Neutrophil (primary cell): ENCODE results near the gene GATAD2B.

Experiments
- H3K27ac ChIP-seq: fragments of 200-600 bp; sonication (generic); 2 replicates; pipeline ENCODE4 v1.5.1; 2016; ENCODE audit warnings: mild to moderate bottlenecking, moderate library complexity
- H3K27me3 ChIP-seq: fragments of 200-600 bp; sonication (generic); 2 replicates; pipeline ENCODE4 v1.6.0; 2016; ENCODE audit warnings: mild to moderate bottlenecking
- H3K36me3 ChIP-seq: fragments of 200-600 bp; sonication (generic); 2 replicates; pipeline ENCODE4 v1.5.1; 2017
- H3K4me1 ChIP-seq, 2 experiments: fragments of 200-600 bp in 1 of 2; sonication (generic) in 1 of 2; 1 replicate in 1 of 2; 2 replicates in 1 of 2; pipeline versions ENCODE4 v1.5.1 to v1.6.1; 2013 to 2016; ENCODE audit warnings: low read depth in 1 of 2, low read length in 1 of 2, mild to moderate bottlenecking in 1 of 2, moderate library complexity in 1 of 2; ENCODE audit not compliant: control insufficient read depth in 1 of 2, insufficient read depth in 1 of 2
- H3K4me3 ChIP-seq, 2 experiments: fragments of 200-600 bp in 1 of 2; sonication (generic) in 1 of 2; 1 replicate in 1 of 2; 2 replicates in 1 of 2; pipeline ENCODE4 v1.5.1; 2013 to 2016; ENCODE audit warnings: low read depth in 1 of 2, low read length in 1 of 2, mild to moderate bottlenecking in 1 of 2, moderate library complexity in 1 of 2
- H3K9me3 ChIP-seq: fragments of 200-600 bp; sonication (generic); 2 replicates; pipeline ENCODE4 v1.5.1; 2016
- CTCF ChIP-seq: fragments of 200-600 bp; sonication (generic); IDR thresholded peaks from 2 replicates; pipeline ENCODE4 v1.5.1; 2016; ENCODE audit warnings: antibody characterized with exemption

GATAD2B gene

GRCh38 chr1:153880024-153880423 is 42.7 kb downstream of the GATAD2B start:
- H3K4me3 ChIP-seq, result no peak overlapping the region
- no peaks in the 10 kb centered on the region for H3K27me3 ChIP-seq
- no peak for TF ChIP-seq CTCF
- H3K36me3 ChIP-seq, result peaks cover 4% of the 10 kb centered on the region
- H3K27ac ChIP-seq, result no peak overlapping the region
- no peaks in the 10 kb centered on the region for H3K9me3 ChIP-seq
- peaks cover 0 to 5% of the 10 kb centered on the region in 2 experiments for H3K4me1 ChIP-seq

DNA sequence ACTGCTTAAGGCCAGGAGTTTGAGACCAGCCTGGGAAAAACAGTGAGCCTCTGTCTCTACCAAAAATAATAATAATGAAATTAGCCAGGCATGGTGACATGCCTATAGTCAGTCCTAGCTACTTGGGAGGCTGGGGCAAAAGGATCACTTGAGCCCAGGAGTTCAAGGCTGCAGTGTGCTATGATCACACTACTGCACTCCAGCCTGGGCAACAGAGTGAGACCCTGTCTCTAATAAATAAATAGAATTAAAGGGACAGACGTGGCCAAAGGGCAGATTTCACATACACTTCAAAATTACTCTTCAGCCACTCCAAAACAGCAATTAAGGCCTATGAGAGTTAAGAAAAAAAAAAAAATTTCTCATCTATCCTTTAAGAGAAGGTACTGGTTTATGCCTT is 45.7 kb downstream of the GATAD2B start:
- no peaks in the 10 kb centered on the region for H3K27me3 ChIP-seq
- no peak overlapping the region for H3K4me3 ChIP-seq
- H3K4me1 ChIP-seq, result peaks cover 0 to 5% of the 10 kb centered on the region in 2 experiments
- H3K9me3 ChIP-seq, result no peaks in the 10 kb centered on the region
- H3K27ac ChIP-seq, result no peak overlapping the region
- H3K36me3 ChIP-seq, result peaks cover 4% of the 10 kb centered on the region
- TF ChIP-seq CTCF, result no peak

DNA sequence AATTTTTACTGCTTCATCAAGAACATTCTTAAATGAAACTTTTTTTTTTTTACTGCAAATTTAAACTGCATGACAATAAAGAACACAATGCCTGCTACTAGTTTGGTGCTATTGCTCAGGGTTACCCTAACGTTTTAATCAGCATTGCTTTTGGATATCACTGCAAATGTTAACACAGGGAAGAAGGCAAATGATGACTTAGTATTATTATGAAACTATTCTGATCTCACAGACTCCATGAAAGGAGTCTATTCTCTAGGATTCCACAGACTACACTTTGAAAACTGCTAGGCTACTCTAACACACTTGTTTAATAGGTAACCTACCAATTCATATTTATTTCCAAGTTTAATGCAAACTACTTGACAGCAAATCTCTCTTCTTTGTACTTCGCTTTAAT is 49.8 kb downstream of the GATAD2B start:
- TF ChIP-seq CTCF, result no peak
- peak overlapping the region; percentile 33 for H3K27ac ChIP-seq
- H3K4me3 ChIP-seq, result no peak overlapping the region
- H3K9me3 ChIP-seq, result no peaks in the 10 kb centered on the region
- no peaks in the 10 kb centered on the region for H3K27me3 ChIP-seq
- peaks cover 10 to 14% of the 10 kb centered on the region in 2 experiments for H3K4me1 ChIP-seq
- H3K36me3 ChIP-seq, result peaks cover 4% of the 10 kb centered on the region

GRCh38 chr1:153872331-153872730 is 50.4 kb downstream of the GATAD2B start:
- Histone ChIP-seq H3K27me3 (no peaks in the 10 kb centered on the region), H3K9me3 (no peaks in the 10 kb centered on the region), H3K4me1 (peaks cover 10 to 14% of the 10 kb centered on the region in 2 experiments), H3K36me3 (peaks cover 4% of the 10 kb centered on the region), H3K4me3 (no peak overlapping the region), H3K27ac (peak overlapping the region; percentile 10)
- TF ChIP-seq CTCF, result no peak

DNA sequence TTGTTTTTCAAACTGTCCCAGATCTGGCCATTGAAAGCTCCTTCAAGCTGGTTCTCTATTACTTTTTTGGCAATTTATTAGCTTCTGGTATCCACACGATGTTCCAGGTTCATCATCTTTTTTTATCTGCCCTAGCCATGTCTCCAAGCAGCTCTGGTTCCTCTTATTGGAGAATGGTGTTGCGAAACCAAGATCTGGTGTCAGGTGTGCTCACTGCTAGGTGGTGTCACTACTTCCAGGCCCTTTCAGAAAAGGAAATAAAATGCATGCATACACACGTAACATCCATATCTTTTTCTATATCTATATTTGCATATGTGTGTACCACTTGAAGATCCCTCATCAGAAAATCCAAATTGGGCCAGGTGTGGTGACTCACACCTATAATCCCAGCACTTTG is 53.3 kb downstream of the GATAD2B start:
- no peak for TF ChIP-seq CTCF
- no peaks in the 10 kb centered on the region for H3K9me3 ChIP-seq
- no peak overlapping the region for H3K4me3 ChIP-seq
- peaks cover 9% of the 10 kb centered on the region for H3K36me3 ChIP-seq
- H3K27ac ChIP-seq, result peak overlapping the region; percentile 57
- H3K4me1 ChIP-seq, result peaks cover 10 to 14% of the 10 kb centered on the region in 2 experiments
- no peaks in the 10 kb centered on the region for H3K27me3 ChIP-seq
